ENCODE data around the gene BBX.

BBX gene

GRCh38 chr3:107665351-107665750 is 142.6 kb downstream of the BBX start:
- no peak for ATAC-seq
- TF ChIP-seq CSRNP3 (CRISPR knock-in tag; IDR thresholded peaks at IDR 0.05) (no peak), ZFP3 (CRISPR knock-in tag; IDR thresholded peaks at IDR 0.05) (no peak), ZNF70 (CRISPR knock-in tag; IDR thresholded peaks at IDR 0.05) (no peak), ESRRG (CRISPR knock-in tag; IDR thresholded peaks at IDR 0.05) (no peak), SNAI2 (CRISPR knock-in tag; IDR thresholded peaks at IDR 0.05) (no peak), PPARA (CRISPR knock-in tag; IDR thresholded peaks at IDR 0.05; ENCODE audit: borderline replicate concordance) (no peak), ISL1 (CRISPR knock-in tag; IDR thresholded peaks at IDR 0.05) (no peak), ZC3H10 (CRISPR knock-in tag; IDR thresholded peaks at IDR 0.05) (no peak), OSR1 (CRISPR knock-in tag; IDR thresholded peaks at IDR 0.05) (no peak), RARB (CRISPR knock-in tag; IDR thresholded peaks at IDR 0.05) (no peak), POU6F1 (CRISPR knock-in tag; IDR thresholded peaks at IDR 0.05; ENCODE audit: borderline replicate concordance, low read depth) (no peak), PATZ1 (CRISPR knock-in tag; IDR thresholded peaks at IDR 0.05; ENCODE audit: borderline replicate concordance) (no peak), ZNF8 (CRISPR knock-in tag; IDR thresholded peaks at IDR 0.05) (no peak)
- TF ChIP-seq, protein P1, sequence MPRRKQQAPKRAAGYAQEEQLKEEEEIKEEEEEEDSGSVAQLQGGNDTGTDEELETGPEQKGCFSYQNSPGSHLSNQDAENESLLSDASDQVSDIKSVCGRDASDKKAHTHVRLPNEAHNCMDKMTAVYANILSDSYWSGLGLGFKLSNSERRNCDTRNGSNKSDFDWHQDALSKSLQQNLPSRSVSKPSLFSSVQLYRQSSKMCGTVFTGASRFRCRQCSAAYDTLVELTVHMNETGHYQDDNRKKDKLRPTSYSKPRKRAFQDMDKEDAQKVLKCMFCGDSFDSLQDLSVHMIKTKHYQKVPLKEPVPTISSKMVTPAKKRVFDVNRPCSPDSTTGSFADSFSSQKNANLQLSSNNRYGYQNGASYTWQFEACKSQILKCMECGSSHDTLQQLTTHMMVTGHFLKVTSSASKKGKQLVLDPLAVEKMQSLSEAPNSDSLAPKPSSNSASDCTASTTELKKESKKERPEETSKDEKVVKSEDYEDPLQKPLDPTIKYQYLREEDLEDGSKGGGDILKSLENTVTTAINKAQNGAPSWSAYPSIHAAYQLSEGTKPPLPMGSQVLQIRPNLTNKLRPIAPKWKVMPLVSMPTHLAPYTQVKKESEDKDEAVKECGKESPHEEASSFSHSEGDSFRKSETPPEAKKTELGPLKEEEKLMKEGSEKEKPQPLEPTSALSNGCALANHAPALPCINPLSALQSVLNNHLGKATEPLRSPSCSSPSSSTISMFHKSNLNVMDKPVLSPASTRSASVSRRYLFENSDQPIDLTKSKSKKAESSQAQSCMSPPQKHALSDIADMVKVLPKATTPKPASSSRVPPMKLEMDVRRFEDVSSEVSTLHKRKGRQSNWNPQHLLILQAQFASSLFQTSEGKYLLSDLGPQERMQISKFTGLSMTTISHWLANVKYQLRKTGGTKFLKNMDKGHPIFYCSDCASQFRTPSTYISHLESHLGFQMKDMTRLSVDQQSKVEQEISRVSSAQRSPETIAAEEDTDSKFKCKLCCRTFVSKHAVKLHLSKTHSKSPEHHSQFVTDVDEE (CRISPR knock-in tag; IDR thresholded peaks at IDR 0.05): no peak

DNA sequence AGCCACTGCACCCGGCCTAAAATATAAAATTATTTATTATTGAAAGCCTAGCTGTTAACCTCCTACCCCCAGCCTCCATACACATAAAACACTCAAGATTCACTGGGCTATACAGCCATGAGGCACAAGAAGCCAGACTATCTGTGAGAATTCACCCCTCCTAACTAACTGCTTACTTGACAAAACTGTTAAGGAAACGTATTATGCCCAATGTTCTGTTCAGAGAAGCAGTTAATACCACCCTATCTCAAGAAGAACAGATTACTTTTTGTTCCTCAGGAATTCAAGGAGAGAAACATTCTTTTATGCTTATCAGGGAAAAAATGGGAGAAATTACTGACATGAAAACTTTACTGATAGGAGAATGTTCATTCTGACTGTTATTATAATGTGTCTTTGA is 144.1 kb downstream of the BBX start:
- no peak for TF ChIP-seq ZNF70 (CRISPR knock-in tag; IDR thresholded peaks at IDR 0.05)
- TF ChIP-seq, protein P1 (CRISPR knock-in tag; IDR thresholded peaks at IDR 0.05): no peak
- ATAC-seq: no peak

DNA sequence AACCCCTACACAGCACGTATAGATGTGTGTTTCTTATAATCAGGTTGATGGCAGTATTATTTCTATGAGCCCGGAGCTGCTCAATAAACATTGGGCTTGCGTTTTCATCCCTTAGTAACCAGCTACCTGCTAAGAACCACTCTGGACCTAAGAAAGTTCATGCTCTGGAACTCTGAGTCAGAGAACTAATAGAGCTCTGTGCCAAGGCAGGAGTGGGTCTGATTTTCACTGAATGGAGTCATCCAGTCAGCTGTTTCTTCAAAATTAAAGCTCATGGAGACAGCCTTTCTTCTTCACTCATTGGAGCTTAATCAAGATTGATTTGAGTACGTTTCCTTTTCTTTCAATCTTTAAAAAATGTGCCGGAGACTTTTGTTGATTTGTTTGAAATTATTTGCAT is 145.7 kb downstream of the BBX start:
- ATAC-seq: no peak
- TF ChIP-seq ZNF70 (CRISPR knock-in tag; IDR thresholded peaks at IDR 0.05): no peak
- TF ChIP-seq ZFP30 (CRISPR knock-in tag; IDR thresholded peaks at IDR 0.05): no peak
- no peak for TF ChIP-seq BACH2 (CRISPR knock-in tag; IDR thresholded peaks at IDR 0.05; ENCODE audit: borderline replicate concordance)
- TF ChIP-seq POU6F1 (CRISPR knock-in tag; IDR thresholded peaks at IDR 0.05; ENCODE audit: borderline replicate concordance, low read depth): no peak
- TF ChIP-seq ISL1 (CRISPR knock-in tag; IDR thresholded peaks at IDR 0.05): no peak
- TF ChIP-seq ZC3H10 (CRISPR knock-in tag; IDR thresholded peaks at IDR 0.05): no peak
- TF ChIP-seq PATZ1 (CRISPR knock-in tag; IDR thresholded peaks at IDR 0.05; ENCODE audit: borderline replicate concordance): no peak
- TF ChIP-seq, protein P1 (CRISPR knock-in tag; IDR thresholded peaks at IDR 0.05): no peak
- no peak for TF ChIP-seq OSR1 (CRISPR knock-in tag; IDR thresholded peaks at IDR 0.05)
- TF ChIP-seq, protein P2, sequence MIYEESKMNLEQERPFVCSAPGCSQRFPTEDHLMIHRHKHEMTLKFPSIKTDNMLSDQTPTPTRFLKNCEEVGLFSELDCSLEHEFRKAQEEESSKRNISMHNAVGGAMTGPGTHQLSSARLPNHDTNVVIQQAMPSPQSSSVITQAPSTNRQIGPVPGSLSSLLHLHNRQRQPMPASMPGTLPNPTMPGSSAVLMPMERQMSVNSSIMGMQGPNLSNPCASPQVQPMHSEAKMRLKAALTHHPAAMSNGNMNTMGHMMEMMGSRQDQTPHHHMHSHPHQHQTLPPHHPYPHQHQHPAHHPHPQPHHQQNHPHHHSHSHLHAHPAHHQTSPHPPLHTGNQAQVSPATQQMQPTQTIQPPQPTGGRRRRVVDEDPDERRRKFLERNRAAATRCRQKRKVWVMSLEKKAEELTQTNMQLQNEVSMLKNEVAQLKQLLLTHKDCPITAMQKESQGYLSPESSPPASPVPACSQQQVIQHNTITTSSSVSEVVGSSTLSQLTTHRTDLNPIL (CRISPR knock-in tag; IDR thresholded peaks at IDR 0.05; ENCODE audit: low read depth): no peak
- no peak for TF ChIP-seq RARB (CRISPR knock-in tag; IDR thresholded peaks at IDR 0.05)
- TF ChIP-seq ESRRG (CRISPR knock-in tag; IDR thresholded peaks at IDR 0.05): no peak
- TF ChIP-seq ZFP3 (CRISPR knock-in tag; IDR thresholded peaks at IDR 0.05): no peak

All from SK-N-SH treated with all-trans-retinoic acid at 6 μM for 48 hours (cell line).